Fibroblast of peridontal ligament (primary cell): ENCODE measurements around the gene TMEM204.

Source experiments
- DNase-seq: peaks from one replicate; pipeline ENCODE4 v3.0.0-alpha.2; 2010; ENCODE audit errors: extremely low read depth

TMEM204 gene

DNA sequence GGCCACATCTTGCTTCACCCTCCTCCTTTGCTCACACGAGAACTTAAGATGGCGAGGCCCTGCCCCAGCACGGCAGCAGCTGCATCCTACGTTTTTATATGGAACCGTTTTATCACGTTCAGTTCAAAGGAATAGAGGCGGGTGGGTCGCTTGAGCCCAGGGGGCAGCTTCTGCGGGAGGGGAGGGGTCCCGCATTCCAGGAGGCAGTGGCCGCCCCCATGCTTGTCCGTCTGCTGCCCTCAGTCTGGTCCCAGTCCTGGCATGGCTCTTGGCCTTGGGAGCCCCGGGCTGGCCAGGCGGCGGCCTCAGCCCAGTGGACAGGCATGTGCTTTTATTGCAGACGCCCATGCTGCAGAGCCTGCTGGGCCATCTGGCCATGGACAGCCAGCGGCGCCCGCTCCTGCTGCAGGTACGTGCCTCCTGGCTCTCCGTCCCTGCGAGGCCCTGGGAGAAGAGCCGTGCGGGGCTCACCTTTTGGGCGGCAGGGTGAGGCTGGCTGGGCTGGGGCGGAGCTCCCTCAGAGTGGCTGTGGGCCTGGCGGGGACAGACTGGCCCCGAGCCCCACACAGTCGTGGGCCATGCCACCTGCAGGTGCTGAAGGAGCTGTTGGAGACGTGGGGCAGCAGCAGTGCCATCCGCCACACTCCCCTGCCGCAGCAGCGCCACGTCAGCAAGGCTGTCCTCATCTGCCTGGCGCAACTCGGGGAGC, 33.6 kb upstream of the TMEM204 start:
- DNase-seq: no peak

DNA sequence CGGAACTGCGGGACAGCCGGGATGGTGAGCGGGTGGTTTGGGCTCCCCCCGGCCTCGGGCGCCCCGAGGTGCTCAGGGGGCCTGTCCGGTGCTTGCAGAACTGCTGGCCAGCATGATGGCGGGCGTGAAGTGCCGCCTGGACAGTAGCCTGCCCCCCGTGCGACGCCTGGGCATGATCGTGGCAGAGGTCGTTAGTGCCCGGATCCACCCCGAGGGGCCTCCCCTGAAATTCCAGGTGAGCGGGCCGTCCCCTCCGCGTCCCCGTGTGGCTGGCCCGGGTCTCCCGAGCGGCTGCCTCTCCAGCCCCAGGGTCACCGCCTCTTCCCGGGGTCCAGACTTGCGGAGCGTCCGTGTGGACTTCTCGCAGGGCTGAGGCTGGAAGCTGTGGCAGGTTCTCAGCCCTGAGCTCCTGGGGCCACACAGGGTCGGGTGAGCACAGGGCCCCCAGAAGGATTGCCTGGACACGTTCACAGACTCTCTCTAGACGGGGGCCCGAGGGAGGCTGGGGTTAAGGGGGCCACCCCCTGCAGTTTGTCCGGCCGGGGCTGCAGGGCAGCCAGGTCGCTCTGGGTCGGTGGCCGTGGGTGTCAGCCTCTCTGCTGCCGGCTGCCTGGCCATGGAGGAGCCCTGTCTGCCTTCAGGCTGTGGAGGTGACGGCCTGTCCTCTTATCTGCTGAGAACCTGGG, 32.9 kb upstream of the TMEM204 start:
- no peak for DNase-seq

- no peak for DNase-seq
Measured at GRCh38 chr16:1501630-1502029, 31.8 kb upstream of the TMEM204 start.

DNA sequence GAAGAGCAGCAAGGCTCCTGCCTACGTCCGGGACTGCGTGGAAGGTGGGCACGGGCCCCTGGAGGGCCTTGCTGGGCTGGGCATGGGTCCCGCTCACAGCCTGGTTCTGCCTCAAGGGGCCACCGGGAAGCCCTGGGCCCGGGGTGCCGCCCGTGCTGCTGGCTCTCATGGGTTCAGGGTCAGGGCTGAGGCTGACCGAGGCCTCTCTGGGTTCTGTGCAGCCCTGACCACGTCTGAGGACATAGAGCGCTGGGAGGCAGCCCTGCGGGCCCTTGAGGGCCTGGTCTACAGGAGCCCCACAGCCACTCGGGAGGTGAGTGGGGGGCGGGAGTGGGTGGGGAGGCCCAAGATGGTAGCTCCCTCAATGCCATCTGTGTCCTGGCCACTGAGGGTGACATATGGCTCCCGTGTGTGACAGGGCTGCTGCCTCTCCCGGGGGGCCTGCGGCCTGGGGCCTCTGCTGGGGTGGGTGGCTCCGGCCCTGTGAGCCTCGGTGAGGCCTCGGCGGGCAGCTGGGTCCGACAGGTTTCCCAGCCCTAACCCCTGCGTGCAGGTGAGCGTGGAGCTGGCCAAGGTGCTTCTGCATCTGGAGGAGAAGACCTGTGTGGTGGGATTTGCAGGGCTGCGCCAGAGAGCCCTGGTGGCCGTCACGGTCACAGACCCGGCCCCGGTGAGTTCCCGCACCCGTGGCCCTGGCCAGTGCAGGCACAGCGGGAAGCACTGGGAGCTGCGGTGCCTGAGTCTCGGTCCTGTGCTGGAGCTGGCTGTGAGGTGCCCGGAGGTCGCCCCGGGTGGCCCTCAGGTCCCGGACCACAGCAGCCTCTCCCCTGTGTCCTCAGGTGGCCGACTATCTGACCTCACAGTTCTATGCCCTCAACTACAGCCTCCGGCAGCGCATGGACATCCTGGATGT, 31.1 kb upstream of the TMEM204 start:
- no peak for DNase-seq

DNA sequence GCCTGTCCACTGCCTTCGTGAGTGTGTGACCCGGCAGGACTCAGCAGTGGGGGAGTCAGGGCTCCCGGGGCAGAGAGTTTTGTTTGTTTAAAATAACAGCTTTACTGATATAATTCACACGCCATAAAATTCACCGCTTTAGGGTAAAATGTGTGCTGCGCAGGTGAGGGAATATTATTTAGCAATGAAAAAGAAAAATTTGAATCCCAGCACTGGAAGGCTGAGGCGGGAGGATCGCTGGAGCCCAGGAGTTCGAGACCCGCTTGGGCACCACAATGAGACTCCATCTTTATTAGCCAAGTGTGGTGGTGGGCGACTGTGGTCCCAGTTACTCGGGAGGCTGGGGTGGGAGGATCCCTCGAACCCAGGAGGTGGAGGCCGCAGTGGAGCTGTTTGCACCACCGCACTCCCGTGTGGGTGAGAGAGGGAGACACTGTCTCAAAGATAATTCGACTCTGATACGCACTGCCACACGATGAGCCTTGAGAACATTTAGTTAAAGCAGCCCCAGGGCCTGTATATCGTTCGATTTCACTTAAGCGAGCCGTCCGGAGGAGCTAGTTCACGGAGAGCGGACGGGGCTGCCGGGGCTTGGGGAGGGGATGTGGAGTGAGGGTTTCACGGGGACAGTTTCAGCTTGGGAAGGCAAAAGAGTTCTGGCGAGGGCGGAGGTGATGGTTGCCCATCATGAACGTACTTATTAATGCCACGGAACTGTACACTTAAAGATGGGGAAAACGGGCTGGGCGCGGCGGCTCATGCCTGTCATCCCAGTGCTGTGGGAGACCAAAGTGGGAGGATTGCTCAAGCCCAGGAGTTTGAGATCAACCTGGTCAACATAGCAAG, 30.1 kb upstream of the TMEM204 start:
- no peak for DNase-seq

DNA sequence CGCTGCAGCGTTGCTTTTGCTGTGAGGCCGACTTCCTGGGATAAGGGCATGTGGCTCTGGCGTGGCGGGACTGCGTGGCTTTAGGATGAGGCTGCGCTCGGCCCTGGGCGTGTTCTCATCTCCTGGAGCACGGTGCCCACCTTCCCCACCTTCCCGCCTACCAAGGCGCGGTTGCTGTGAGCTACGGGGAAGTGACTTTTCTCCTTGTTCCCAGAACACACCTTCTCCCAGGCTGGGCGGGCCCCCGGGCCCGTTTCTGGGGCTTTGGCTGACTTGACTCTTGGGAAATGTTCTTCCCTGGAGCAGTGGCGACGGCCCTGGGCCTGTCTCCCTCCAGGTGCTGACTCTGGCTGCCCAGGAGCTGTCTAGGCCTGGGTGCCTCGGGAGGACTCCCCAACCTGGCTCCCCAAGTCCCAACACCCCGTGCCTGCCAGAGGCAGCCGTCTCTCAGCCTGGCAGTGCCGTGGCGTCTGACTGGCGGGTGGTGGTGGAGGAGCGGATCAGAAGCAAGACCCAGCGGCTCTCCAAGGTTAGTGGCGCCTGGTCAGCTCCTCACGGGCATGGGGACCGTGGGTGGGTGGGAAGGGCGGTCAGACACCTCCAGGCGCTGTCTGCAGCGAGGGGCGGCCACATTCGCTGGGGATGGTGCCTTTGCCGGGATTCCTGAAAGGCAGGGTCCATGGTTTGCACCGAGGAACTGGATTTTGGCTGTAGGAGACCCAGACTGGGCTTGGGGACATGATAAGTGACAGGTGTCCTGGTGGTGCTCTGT, 28.2 kb upstream of the TMEM204 start:
- DNase-seq: no peak

DNA sequence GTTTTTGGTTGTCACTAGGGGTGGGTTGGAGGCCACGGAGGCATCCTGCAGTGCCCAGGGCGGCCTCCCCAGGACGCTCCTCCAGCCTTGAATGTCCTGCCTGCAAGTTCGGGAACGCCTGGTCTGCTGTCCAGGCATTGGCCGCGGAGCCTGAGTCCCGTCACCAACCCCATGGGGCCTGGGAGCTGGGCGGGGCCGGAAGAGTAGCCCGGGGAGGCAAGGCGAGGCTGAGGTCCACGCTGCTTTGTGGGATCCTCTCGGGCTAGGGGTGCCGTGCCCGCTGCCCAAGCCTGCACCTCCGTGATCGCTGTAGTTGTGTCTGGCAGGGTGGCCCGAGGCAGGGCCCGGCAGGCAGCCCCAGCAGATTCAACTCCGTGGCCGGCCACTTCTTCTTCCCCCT, 27.6 kb upstream of the TMEM204 start:
- DNase-seq: no peak

DNA sequence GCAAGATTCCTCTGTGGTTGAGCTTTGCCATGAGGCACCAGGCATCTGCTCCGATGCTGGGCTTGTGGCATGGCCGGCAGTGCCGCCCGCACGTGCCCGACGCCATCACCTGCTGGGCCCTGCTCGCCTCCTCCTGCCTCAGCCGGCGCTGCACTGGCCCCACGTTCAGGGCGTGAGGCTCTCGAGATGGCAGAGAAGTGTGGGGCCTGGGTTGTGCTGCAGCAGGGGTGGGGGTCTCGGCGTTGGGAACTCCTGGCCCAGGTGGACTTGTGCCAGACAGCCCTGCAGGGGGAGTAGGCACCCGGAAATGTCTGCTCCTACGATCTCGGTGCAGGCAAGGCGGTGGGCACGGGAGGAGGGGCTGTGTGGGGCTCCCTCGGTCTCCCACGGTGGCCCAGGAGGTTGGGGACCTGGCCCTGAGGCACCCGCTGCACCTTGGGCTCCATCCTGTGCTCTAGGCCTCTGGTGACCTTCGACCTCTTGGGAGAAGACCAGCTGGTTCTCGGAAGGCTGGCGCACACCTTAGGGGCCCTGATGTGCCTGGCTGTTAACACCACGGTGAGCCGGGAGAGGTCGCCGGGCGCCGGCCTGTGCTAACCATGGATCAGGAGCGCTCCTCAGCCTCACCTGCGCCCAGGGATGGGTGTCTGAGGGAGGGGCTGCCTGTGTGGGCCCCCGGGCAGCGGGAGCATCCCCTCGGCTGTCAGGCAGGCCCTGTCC, 26.8 kb upstream of the TMEM204 start:
- DNase-seq: no peak

GRCh38 chr16:1508494-1509187, 24.8 kb upstream of the TMEM204 start:
- DNase-seq: no peak

- no peak for DNase-seq
Measured at GRCh38 chr16:1509307-1510221, 23.9 kb upstream of the TMEM204 start.

DNA sequence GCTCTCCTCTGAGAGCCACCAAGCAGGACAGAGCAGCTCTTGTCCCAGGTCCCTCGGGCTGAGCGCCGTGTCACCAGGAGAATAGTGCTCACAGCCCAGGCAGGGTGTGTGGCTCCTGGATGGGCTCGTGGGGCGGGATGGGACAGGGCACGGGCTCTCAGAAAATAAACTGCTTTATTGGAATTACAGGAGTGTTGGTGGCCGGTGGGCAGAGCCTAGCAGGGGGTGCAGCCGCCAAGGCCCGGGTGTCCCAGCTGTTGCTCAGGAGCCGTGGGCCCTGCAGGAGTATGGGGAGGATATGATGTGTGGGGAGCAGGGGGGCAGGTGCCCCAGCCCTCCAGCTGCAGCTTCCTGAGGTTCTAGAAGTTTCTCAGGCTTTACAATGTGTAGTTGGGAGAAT, 23.2 kb upstream of the TMEM204 start:
- DNase-seq: no peak

DNA sequence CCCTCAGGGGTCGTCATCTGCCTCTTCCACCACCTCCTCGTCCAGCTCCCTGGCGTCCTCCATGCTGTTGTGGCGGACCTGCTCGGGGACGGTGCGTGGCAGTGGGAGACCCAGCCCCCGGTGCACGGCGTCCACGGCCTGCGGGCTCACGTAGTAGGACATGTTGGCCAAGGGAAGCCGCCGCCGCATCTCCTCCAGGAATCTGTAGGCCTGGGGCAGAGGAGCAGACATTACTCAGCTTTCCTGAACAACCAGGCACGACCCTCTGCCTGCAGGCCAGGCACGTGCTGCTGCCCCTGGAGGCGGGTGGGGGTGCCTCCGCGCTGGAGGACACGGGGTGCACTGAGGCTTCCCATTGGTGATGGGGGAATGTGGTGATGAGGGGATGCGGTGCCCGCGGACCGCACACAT, 22.5 kb upstream of the TMEM204 start:
- DNase-seq: no peak

DNA sequence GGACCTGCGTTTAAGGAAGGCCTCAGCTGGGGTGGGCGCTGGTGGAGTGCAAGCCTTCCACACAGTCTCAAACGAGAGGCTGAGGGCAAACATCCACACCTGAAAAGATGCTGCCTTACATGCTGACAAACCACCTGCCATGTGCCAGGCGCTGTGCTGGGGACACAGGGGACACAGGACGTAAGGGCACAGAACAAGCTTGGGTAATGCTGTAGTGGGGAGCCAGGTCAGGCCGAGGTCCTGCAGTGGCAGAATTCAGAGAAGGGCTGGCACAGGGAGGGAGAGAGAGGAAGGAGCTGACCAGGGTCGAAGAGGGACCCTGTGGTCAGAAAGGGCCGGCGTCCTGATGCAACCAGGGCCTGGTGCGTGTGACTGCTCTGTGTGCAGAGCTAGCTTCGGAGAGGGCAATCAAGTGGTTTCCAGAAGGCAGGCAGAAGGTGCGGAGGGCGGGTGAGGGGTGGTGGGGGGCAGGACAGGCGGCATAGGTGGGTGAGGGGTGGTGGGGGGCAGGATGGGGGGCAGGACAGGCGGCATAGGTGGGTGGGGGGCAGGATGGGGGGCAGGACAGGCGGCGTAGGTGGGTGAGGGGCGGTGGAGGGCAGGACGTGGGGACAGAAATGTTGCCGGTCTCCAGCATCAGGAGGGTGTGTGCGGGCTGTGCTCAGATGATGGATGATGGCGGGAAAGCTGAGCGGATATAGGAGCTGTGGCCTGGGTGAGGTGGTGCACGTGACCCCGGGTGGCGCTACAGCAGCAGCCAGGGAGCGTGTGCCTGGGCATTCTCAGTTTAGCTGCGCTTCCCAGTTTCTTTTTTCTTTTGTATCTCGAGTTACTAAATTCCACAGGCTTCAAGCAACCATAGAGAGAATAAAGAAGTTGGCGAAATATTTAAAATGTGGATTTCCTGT, 21.6 kb upstream of the TMEM204 start:
- no peak for DNase-seq

DNA sequence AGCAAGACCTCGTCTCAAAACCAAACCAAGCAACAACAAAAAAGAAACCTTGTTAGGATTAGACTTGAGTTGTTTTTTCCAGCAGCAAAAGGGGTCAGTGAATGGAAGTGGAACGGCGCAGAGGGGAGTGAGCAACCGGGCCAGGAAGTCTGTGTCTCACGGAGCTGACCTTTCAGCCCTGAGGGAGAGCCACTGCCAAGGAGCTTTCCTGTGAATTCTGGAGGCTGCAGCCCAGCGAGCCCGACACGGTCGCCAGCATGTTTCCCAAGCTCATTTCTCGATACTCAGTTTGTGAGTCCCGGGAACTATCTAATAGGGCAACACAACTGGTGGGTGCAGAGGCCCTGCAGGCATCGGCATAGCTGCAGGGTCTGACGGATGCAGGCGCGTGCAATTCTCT, 20.7 kb upstream of the TMEM204 start:
- no peak for DNase-seq

- no peak for DNase-seq
Measured at GRCh38 chr16:1514507-1514906, 19.0 kb upstream of the TMEM204 start.

GRCh38 chr16:1518626-1519135, 14.8 kb upstream of the TMEM204 start:
- no peak for DNase-seq

- DNase-seq: no peak
Measured at GRCh38 chr16:1519831-1520230, 13.6 kb upstream of the TMEM204 start.
